Activated naive CD8-positive, alpha-beta T cell treated with anti-CD3 and anti-CD28 coated beads, Interleukin-2, amount 50 U/mL, for 24 hours (primary cell): Measurements from ENCODE around the gene HOXA6.

Experiments used
- ATAC-seq: fragments of 150-1000 bp; cut with Tn5 transposase; one replicate; pipeline ENCODE4 v1.10.0; 2021
- DNase-seq: peaks from one replicate; pipeline ENCODE4 v3.0.0; 2021
- H3K27ac Mint-ChIP-seq: one replicate; pipeline ENCODE4 v1.8.0; 2021; ENCODE audit warnings: mild to moderate bottlenecking, mixed read lengths
- H3K27me3 Mint-ChIP-seq: one replicate; pipeline ENCODE4 v1.8.0; 2021; ENCODE audit warnings: mixed read lengths
- H3K36me3 Mint-ChIP-seq: one replicate; pipeline ENCODE4 v1.8.0; 2021; ENCODE audit warnings: low read depth, mixed read lengths
- H3K4me1 Mint-ChIP-seq: one replicate; pipeline ENCODE4 v1.8.0; 2021; ENCODE audit warnings: mixed read lengths
- H3K4me3 Mint-ChIP-seq: one replicate; pipeline ENCODE4 v1.8.0; 2021; ENCODE audit warnings: mild to moderate bottlenecking, moderate library complexity, mixed read lengths
- H3K9me3 Mint-ChIP-seq: one replicate; pipeline ENCODE4 v1.8.0; 2021; ENCODE audit warnings: mixed read lengths

The HOXA6 gene

DNA sequence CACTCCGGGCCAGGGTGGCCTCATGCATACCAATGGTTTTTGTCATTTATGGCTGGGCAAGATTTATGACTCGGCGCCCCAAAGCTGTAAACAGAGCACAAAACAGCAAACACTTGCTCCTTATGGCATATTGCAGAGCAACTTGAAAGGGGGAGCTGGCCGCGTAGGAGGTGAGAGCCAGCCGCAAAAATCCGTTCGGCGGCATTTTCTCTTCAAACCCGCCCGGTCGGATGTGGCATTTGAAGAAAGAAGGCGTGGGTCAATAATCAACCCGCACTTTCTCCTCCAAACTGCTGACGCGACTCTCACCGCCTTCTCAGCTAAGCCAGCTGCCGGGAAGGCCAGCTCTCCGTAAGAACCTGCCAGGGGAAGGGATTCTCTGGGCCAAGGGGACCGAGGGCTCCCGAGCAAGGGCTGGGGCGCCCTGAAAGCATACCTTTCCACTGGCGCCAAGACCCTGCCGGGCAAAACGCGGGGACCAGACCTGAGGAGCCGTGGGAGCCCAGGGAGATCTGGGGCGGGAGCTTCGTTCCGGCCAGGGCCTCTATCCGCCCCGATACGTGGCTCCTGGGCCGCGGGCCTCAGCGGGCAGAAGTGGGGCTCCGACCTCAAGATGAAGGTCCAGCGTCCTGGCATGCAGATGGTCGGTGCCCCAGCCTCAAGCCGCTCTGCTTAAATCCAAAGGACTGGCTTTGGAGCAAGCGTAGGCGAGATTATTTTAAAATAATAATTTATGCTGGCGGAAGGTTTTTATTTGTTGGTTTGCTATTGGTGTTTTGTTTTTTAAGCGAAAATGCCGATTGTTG, 32.1 kb downstream of the HOXA6 start:
- H3K4me3 Mint-ChIP-seq, result no peak overlapping the region
- no peaks in the 10 kb centered on the region for H3K36me3 Mint-ChIP-seq
- no peaks in the 10 kb centered on the region for H3K9me3 Mint-ChIP-seq
- peaks cover 4% of the 10 kb centered on the region for H3K27me3 Mint-ChIP-seq
- H3K27ac Mint-ChIP-seq, result no peak overlapping the region
- ATAC-seq (no peak), DNase-seq (no peak)
- no peaks in the 10 kb centered on the region for H3K4me1 Mint-ChIP-seq

DNA sequence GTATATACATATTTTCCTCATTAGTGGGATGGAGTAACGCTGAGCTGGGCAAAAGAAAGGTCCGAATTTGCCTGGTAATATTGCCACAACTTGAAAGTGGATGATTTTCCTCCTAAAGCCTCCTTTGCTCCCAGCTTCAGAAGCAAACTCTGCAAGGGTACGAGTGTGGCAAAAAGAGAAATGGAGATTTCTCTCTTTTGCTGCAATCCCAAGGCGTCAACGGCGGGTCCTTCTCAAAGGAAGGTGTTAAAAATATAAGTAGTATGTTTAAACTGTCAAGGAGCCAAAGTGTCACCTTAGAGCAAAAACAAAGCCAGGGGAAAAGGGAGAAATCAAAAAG, 32.7 kb downstream of the HOXA6 start:
- H3K4me3 Mint-ChIP-seq, result no peak overlapping the region
- peaks cover 4% of the 10 kb centered on the region for H3K27me3 Mint-ChIP-seq
- H3K4me1 Mint-ChIP-seq, result no peaks in the 10 kb centered on the region
- DNase-seq (no peak), ATAC-seq (no peak)
- H3K36me3 Mint-ChIP-seq, result no peaks in the 10 kb centered on the region
- no peaks in the 10 kb centered on the region for H3K9me3 Mint-ChIP-seq
- H3K27ac Mint-ChIP-seq, result no peak overlapping the region

DNA sequence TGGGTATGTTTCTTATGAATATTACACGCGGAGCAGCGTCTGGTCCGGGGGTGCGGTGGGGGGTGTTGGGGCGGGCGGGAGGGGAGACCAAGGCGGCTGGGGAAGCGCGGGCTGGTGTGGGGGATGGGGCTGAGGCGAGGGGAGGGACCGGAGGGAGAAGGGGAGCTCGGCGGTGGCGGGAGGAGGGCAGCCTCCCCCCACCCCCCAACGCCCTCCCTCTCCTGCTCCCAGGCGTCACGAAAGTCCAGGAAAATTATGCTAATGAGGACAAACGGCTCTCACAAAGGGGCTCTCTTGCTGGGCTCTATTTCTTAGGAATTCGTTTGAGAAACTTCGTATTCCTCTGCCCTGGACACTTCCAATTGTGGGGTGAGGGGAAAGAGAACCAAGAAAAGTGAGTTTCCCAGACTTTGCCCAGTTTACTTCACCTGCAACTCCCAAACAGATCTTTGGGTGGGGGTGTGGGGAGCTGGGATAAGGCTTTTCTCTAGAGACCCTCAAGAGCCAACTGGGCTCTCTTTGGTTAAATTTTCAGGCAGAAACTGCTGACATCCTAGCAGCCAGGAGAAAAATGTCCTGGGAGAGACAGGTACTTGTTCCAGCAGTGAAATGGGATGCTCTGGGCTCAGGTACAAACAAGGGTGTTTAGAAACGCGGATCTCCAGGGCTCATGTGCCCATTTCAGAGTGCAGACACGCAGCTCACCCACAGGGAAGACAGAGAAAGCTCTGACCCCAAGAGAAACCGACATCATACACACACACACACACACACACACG, 33.4 kb downstream of the HOXA6 start:
- Mint-ChIP-seq H3K9me3 (no peaks in the 10 kb centered on the region), H3K4me3 (no peak overlapping the region), H3K27ac (no peak overlapping the region), H3K27me3 (peaks cover 4% of the 10 kb centered on the region), H3K36me3 (no peaks in the 10 kb centered on the region), H3K4me1 (no peaks in the 10 kb centered on the region)
- ATAC-seq (no peak), DNase-seq (no peak)

DNA sequence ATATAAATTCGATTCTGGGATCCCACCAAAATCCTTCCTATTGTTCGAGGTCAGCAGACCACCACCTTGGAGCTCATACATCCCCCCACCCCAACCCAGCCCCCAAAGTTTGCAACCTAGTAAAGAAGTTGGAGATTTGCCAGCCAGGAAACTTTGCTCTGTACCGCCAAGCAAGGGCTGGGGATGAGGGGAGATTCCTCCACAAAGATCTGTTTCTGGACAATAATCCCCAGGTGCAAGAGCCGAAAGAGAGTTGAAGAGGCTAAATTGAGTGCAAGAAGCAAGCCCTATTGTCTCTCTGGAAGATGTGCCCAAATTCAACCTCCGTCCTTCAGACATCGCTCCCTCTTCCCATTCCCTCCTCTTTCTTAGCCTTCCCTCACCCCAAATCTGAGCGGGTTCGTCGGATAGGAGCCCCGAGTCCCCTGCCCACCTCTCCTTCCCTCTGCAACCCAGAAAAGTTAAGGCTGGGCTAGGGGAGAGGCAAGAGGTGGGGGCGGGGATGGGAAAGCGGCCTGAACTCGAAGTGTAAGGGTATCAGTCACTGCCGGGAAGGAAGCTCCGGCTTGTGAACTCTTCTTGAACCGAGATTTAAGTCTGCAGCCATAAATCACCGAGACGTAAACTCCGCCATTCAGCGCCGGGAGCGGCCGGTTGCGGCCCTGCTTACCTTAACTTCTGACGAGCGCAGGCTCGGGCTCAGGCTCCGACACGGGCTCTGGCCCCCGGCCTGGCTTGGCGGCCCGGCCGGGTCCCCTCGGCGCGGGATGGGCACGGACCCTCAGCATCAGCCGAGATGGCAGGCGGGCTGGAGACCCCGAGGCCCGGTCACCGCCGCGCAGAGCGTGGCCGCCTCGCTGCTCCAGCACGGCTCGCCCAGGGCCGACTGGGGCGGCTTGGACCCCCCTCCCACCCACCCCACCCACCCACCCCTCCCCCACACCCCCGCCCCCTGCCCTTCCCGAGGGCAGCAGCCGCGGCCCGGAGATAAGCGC, 34.3 kb downstream of the HOXA6 start:
- Mint-ChIP-seq H3K36me3 (no peaks in the 10 kb centered on the region), H3K27me3 (peaks cover 4% of the 10 kb centered on the region), H3K4me3 (no peak overlapping the region), H3K4me1 (no peaks in the 10 kb centered on the region), H3K9me3 (no peaks in the 10 kb centered on the region), H3K27ac (no peak overlapping the region)
- ATAC-seq (no peak), DNase-seq (no peak)

DNA sequence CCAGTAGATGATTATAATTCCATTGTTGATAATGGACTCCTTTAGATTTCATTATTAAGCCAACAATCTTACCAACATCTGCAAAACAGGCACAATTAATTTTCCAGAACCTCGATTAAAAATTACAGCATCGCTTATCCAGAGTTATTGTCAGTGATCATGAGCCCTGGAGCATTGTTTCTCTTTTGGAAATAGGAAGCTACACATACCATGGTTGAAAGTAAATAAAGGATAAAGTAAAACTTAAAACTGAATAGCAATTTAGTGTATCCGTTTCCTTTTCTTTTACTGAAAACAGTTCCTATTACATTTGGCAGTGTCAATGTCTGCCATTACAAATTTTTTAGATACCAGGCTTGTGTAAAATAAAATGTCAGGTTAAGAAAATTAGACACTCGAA, 35.2 kb downstream of the HOXA6 start:
- no peaks in the 10 kb centered on the region for H3K36me3 Mint-ChIP-seq

DNA sequence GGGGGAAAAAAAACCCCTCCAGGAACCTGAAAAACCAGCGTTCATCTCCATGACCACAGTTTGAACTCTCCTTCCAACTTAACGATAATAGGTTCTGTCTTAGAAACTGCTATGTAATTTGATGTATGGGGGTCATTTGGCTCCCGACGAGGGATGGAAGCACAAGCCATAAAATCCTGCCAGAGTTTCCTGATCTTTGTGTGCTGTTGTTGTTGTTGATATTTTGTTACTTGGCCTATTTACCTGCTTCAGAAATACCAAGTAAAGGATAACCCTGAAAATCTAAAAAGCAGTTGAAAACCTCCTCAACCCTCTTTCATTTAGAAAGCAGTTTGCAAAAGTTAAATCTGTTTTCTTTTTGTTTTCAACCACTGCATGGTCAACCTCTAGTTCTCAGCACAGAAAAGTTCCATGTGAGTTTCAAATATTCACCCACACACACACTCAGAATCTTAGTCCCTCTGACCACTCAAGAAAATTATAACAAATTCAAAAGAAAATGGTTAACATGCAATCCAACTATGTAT, 35.8 kb downstream of the HOXA6 start:
- H3K27ac Mint-ChIP-seq, result no peak overlapping the region
- peaks cover 4% of the 10 kb centered on the region for H3K27me3 Mint-ChIP-seq
- H3K9me3 Mint-ChIP-seq, result no peaks in the 10 kb centered on the region
- H3K4me1 Mint-ChIP-seq, result no peaks in the 10 kb centered on the region
- DNase-seq, result no peak
- H3K36me3 Mint-ChIP-seq, result no peaks in the 10 kb centered on the region
- no peak overlapping the region for H3K4me3 Mint-ChIP-seq
- no peak for ATAC-seq

More for the DNA sequence above, 35.2 kb downstream of the HOXA6 start:
- no peaks in the 10 kb centered on the region for H3K9me3 Mint-ChIP-seq
- no peak overlapping the region for H3K4me3 Mint-ChIP-seq
- ATAC-seq (no peak), DNase-seq (no peak)
- no peaks in the 10 kb centered on the region for H3K4me1 Mint-ChIP-seq
- no peak overlapping the region for H3K27ac Mint-ChIP-seq
- H3K27me3 Mint-ChIP-seq, result peaks cover 4% of the 10 kb centered on the region

DNA sequence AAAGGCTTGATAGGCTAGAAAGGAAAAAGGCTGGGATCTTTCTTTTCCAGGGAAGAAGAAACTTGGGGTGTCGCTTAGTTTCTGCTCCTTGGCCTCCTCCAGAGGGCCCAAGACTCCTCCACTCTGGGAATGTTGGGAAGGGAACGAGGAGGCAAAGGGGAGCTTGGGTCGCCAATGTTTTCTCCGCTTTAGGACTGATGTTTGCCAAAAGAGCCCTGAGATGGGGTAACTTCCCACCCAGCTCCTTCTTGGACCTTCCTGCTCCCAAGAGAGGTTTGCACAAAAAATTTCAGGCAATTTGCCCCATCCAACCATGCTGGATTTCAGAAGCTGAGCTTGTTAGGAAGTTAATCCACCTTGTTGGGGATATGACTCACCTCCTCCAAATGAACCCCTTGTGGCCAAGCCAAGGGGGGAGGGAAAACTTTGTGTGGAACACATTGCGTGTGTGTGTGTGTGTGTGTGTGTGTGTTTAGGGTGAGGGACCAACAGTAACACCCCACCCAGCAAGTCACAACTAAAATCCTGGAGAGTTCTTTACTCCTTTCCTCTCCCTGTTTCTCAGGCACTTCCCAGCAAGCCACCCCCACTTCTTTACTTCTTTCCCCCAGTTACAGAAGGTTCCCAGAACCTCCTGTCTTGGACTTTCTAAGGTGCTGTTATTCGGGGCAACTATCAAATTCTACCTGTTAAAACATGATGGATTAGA, 36.4 kb downstream of the HOXA6 start:
- no peak overlapping the region for H3K27ac Mint-ChIP-seq
- no peaks in the 10 kb centered on the region for H3K36me3 Mint-ChIP-seq
- ATAC-seq (no peak), DNase-seq (no peak)
- H3K4me1 Mint-ChIP-seq, result no peaks in the 10 kb centered on the region
- H3K27me3 Mint-ChIP-seq, result peaks cover 4% of the 10 kb centered on the region
- H3K9me3 Mint-ChIP-seq, result no peaks in the 10 kb centered on the region
- no peak overlapping the region for H3K4me3 Mint-ChIP-seq

DNA sequence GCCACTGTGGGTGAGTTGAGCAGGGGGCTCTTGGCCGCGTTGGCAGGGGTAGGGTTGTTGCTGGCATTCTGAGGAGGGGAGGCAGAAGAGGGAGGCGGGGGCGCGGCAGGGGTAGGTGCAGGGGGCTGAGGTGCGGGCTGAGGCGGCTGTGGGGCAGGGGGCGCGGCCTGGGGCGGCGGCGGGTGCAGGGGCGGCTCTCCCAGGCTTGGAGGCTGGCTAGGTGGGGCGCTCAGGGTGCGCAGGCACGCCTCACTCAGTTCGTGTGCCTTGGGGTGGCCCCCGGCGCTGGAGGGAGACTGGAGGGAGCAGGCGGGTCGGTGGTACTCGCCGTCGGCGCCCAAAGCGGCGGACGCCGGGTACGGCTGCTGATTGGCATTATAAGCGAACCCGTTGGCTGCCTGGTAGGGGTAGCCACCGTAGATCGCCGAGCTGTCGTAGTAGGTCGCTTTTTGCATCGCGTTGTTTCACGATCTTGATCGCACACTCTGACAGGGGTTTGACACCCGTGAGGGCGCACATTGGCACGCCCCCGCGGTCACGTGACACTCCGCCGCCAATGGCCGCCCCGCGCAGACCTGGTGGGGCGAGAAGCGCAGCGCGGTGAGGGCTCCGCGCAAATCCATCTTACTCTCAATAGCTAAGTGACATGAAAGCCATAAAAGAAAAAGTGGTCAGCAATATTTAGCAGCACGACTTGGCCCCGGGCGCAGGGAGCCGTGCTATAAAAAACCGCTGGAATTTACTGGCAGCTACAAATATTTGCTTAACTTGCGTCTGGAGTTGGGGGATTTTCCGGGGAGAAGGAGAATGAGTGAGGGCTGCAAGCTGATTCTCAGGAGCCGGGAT, 37.2 kb downstream of the HOXA6 start:
- H3K27ac Mint-ChIP-seq, result no peak overlapping the region
- no peak for ATAC-seq
- H3K4me1 Mint-ChIP-seq, result no peaks in the 10 kb centered on the region
- H3K4me3 Mint-ChIP-seq, result no peak overlapping the region
- no peaks in the 10 kb centered on the region for H3K9me3 Mint-ChIP-seq
- H3K36me3 Mint-ChIP-seq, result no peaks in the 10 kb centered on the region
- H3K27me3 Mint-ChIP-seq, result peaks cover 6% of the 10 kb centered on the region
- no peak for DNase-seq

DNA sequence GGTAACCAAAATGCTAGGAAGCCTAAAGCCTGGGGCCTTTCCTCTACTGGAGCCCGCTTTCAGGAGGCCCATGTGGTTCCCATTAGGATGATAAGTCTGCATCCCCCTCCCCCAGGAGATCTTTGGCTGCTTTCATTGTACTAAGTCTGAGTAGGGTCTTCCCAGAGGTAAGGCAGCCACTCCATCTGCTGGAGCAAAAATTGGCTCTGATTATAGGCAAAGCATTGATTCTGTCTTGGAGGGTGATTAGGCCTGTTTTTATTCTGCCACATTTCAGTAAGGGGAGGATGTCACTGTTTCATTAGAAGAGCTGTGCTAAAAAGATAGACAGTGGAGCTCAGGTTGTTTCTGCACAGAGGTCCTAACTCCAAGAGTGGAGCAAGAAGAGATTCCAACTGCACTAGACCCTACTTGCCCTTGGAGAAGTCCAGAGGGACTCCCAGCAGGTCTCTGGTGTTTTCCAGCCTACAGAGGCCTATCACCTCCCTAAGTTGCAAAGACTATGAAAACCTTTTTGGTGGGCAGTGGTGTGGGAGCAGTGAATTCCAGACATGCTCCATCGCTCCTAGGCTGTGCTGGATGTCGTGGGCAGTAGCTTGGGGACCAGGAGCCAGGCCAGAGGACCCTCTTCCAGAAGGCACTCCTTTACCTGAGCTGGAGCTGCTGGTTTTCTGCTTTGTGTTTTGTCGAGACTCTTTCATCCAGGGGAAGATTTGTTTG, 37.9 kb downstream of the HOXA6 start:
- no peaks in the 10 kb centered on the region for H3K4me1 Mint-ChIP-seq
- peaks cover 12% of the 10 kb centered on the region for H3K27me3 Mint-ChIP-seq
- H3K9me3 Mint-ChIP-seq, result no peaks in the 10 kb centered on the region
- H3K36me3 Mint-ChIP-seq, result no peaks in the 10 kb centered on the region
- ATAC-seq (no peak), DNase-seq (no peak)
- H3K4me3 Mint-ChIP-seq, result no peak overlapping the region
- H3K27ac Mint-ChIP-seq, result no peak overlapping the region

DNA sequence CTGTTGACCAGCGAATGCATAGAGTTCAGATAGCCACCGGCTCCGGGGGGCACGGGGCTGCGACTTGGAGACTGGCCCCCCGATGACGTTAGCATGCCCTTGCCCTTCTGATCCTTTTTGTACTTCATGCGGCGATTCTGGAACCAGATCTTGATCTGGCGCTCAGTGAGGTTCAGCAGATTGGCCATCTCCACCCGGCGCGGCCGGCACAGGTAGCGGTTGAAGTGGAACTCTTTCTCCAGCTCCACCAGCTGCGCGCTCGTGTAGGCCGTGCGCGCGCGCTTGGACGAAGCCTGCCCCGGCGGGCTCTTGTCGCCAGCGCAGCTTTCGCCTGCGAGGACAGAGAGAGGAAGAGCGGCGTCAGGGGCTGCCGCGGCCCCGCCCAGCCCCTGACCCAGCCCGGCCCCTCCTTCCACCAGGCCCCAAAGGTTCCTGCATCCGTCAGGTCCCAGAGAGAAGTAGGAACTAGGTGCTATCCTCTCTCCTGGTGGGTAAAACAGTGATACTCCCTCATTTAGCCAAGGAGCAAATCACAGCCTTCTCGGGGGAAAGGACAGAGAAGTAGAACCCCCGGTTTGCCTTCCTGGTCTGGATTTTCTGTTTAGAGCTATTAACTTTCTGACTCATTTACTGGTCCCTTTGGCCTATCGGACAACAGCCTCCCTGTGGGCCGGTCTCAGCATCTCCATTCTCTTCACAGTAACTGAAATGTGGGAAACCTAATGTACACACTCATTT, 39.0 kb downstream of the HOXA6 start:
- no peak overlapping the region for H3K27ac Mint-ChIP-seq
- no peaks in the 10 kb centered on the region for H3K4me1 Mint-ChIP-seq
- DNase-seq (no peak), ATAC-seq (no peak)
- no peaks in the 10 kb centered on the region for H3K9me3 Mint-ChIP-seq
- H3K4me3 Mint-ChIP-seq, result no peak overlapping the region
- peaks cover 20% of the 10 kb centered on the region for H3K27me3 Mint-ChIP-seq
- H3K36me3 Mint-ChIP-seq, result no peaks in the 10 kb centered on the region

DNA sequence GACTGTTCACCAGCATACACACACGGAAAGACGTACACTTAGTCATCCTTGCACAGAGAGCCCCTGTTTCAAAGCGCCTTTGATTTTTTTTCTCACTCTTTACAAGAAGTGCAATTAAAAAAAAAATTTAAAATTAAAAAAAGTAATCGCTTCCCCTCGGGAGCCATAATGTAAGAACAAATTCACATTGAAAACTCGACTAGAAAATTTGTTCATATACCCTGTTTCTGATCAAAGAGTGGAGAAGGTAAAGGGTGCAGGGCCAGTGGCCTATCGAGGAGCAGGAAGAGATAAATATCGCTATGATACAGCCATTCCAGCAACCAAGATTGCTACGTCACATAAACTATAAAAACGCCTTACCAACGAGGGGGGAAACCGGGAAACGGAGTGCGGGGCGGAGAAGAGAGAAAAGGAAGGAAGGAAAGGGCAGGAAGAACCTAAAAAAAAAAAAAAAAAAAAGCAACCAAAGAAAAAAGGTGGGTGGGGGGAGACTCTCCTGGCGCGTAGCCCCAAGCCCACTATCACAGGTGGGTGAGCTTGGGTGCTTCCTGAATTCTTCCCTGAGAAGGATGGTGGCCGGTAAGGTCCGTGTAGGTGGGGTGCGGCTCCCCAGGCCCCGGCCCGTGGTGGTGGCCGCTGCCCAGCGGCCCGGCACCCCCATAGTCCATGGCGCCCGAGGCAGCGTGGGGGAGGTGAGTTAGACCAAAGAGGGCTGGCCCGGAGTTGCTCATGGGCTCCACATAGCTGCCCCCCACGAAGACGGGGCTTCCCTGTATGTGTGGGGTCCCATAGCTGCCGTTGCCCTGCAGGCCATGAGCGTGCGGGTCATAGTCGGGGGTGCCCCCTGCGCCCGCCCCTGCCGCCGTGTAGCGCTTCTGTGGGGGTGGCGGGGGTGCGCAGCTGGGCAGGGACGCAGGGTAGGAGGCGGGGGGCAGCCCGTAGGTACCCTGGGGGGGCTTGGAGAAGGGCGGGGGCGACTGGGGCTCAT, 39.9 kb downstream of the HOXA6 start:
- ATAC-seq (no peak), DNase-seq (no peak)
- H3K9me3 Mint-ChIP-seq, result no peaks in the 10 kb centered on the region
- no peaks in the 10 kb centered on the region for H3K36me3 Mint-ChIP-seq
- peaks cover 29% of the 10 kb centered on the region for H3K27me3 Mint-ChIP-seq
- peaks cover 4% of the 10 kb centered on the region for H3K4me1 Mint-ChIP-seq
- H3K27ac Mint-ChIP-seq, result no peak overlapping the region
- no peak overlapping the region for H3K4me3 Mint-ChIP-seq
